Measurements from ENCODE around the gene NCKIPSD. TPM values are rescaled to one million over a fixed set of nuclear protein-coding genes. Genes with fewer than 3 reads are reported as not detected.

The NCKIPSD gene
- polyA plus RNA-seq, 1 of the 3 experiments (the other 2 are of a cell fraction) = 20.4 TPM

- POLR2A ChIA-PET = no interaction called here
- Histone ChIP-seq H3K27me3 (ENCODE audit: insufficient read depth) (no peaks in the 10 kb centered on the region), H3K4me3 (ENCODE audit: low read depth in 2 of 2, low read length in 1 of 2) (no peak overlapping the region), H3F3A (replicated peaks; ENCODE audit: insufficient read depth) (peaks cover 32% of the 10 kb centered on the region), H3K27ac (ENCODE audit: low read depth in 2 of 2, low read length in 1 of 2) (no peak overlapping the region), H3K36me3 (replicated peaks in 1 of 2; ENCODE audit: control insufficient read depth in 1 of 2, insufficient read depth in 2 of 2, low read length in 1 of 2) (peaks cover 41 to 56% of the 10 kb centered on the region in 2 experiments), H3K9ac (no peak overlapping the region), H3K79me2 (ENCODE audit: insufficient read depth) (peaks cover 97% of the 10 kb centered on the region), H4K20me1 (ENCODE audit: insufficient read depth) (peaks cover 98% of the 10 kb centered on the region), H3K4me2 (no peak overlapping the region), H3K4me1 (ENCODE audit: control insufficient read depth in 1 of 2, insufficient read depth in 2 of 2, low read depth in 1 of 2, low read length in 1 of 2) (peaks cover 19 to 24% of the 10 kb centered on the region in 2 experiments; a peak in 3 of 4 replicates), H2AFZ (ENCODE audit: low read depth) (no peak overlapping the region), H3K9me2 (no peaks in the 10 kb centered on the region), H3K9me3 (no peaks in the 10 kb centered on the region)
- no peak for TF ChIP-seq MXI1 (IDR thresholded peaks at IDR 0.05; ENCODE audit: low read depth, low read length)
- TF ChIP-seq GABPA (IDR thresholded peaks at IDR 0.05; ENCODE audit: low read depth) = no peak
- TF ChIP-seq RXRA (IDR thresholded peaks at IDR 0.05; ENCODE audit: borderline replicate concordance, low read depth) = no peak
- no peak for TF ChIP-seq NRF1 (IDR thresholded peaks at IDR 0.05; ENCODE audit: low read depth, low read length)
- TF ChIP-seq IRF3 (IDR thresholded peaks at IDR 0.05; ENCODE audit: low read depth, low read length) = no peak
- TF ChIP-seq CTCF (IDR thresholded peaks at IDR 0.05) = no peak
- TF ChIP-seq NFIC (IDR thresholded peaks at IDR 0.05; ENCODE audit: borderline replicate concordance) = no peak
- TF ChIP-seq FOXM1 (IDR thresholded peaks at IDR 0.05; ENCODE audit: low read depth) = no peak
- TF ChIP-seq REST (IDR thresholded peaks at IDR 0.05; ENCODE audit: low read depth, low read length) = no peak
- CTCF ChIA-PET = interaction anchor here (1.5 to 1.9 kb wide), 2 partner anchors 40 to 41 kb away, joined by 4 to 9 read pairs; no protein-coding TSS in a partner anchor
- WGBS (ENCODE audit: low lambda C conversion rate) = 97% methylated on average over 8 of the region's 8 CpGs
- no peak for DNase-seq
Observed at GRCh38 chr3:48698891-48699290, 13.2 kb upstream of the NCKIPSD start.

- no peak for DNase-seq
- peaks cover 21 to 26% of the 10 kb centered on the region in 2 experiments; a peak in 3 of 4 replicates for H3K4me1 ChIP-seq (ENCODE audit: control insufficient read depth in 1 of 2, insufficient read depth in 2 of 2, low read depth in 1 of 2, low read length in 1 of 2)
- peaks cover 98% of the 10 kb centered on the region for H4K20me1 ChIP-seq (ENCODE audit: insufficient read depth)
- H3K4me3 ChIP-seq (ENCODE audit: low read depth in 2 of 2, low read length in 1 of 2) = no peak overlapping the region
- no peaks in the 10 kb centered on the region for H3K27me3 ChIP-seq (ENCODE audit: insufficient read depth)
- no peak overlapping the region for H2AFZ ChIP-seq (ENCODE audit: low read depth)
- H3F3A ChIP-seq (replicated peaks; ENCODE audit: insufficient read depth) = peaks cover 42% of the 10 kb centered on the region
- no peak overlapping the region for H3K9ac ChIP-seq
- ChIA-PET CTCF (interaction anchor here (0.8 to 1.9 kb wide), 6 partner anchors 10 to 42 kb away, joined by 3 to 9 read pairs (median 4); no protein-coding TSS in a partner anchor), POLR2A (no interaction called here)
- H3K9me2 ChIP-seq = no peaks in the 10 kb centered on the region
- TF ChIP-seq RAD21 (IDR thresholded peaks at IDR 0.05; ENCODE audit: low read length) (peak; percentile 13; the same call in 1 of the 2 replicates), NFIC (IDR thresholded peaks at IDR 0.05; ENCODE audit: borderline replicate concordance) (no peak), CTCF (IDR thresholded peaks at IDR 0.05) (no peak; the same call in 1 of the 2 replicates)
- H3K4me2 ChIP-seq = no peak overlapping the region
- H3K79me2 ChIP-seq (ENCODE audit: insufficient read depth) = peaks cover 97% of the 10 kb centered on the region
- no peaks in the 10 kb centered on the region for H3K9me3 ChIP-seq
- no peak overlapping the region for H3K27ac ChIP-seq (ENCODE audit: low read depth in 2 of 2, low read length in 1 of 2)
- H3K36me3 ChIP-seq (replicated peaks in 1 of 2; ENCODE audit: control insufficient read depth in 1 of 2, insufficient read depth in 2 of 2, low read length in 1 of 2) = peaks cover 50 to 60% of the 10 kb centered on the region in 2 experiments
- 92% methylated on average over 3 of the region's 3 CpGs for WGBS (ENCODE audit: low lambda C conversion rate)
Observed at GRCh38 chr3:48697952-48698351, 12.2 kb upstream of the NCKIPSD start.
